PC-9 (cell line): Measurements from ENCODE around the gene DNASE1L3. TPM values are rescaled to one million over a fixed set of nuclear protein-coding genes. Genes with fewer than 3 reads are reported as not detected.
A peak's percentile ranks its signal among the peaks of the same experiment; 100 is the strongest.

Experiments used
- BruUV-seq: library from RNA; stranded (reverse); fragments of 400-500 nt; replicated peaks from 2 replicates; lab custom pipeline; 2021; lab: Mats Ljungman, UMichigan
- CTCF ChIA-PET: fragments of 300-600 bp; sonication (Branson Sonifier 250); formaldehyde crosslinking; loops from one replicate; lab custom pipeline; 2022; ENCODE audit warnings: antibody characterized with exemption; lab: Charles Lee
- POLR2A ChIA-PET: fragments of 300-600 bp; sonication (Branson Sonifier 250); formaldehyde crosslinking; loops from one replicate; lab custom pipeline; 2022; ENCODE audit warnings: antibody characterized with exemption; ENCODE audit not compliant: unreplicated experiment; lab: Charles Lee
- DNase-seq, 2 experiments: peaks; one replicate each; pipeline versions ENCODE4 v3.0.0 to v3.0.0-alpha.2; 2015 to 2022; ENCODE audit warnings: mixed read lengths in 1 of 2
- H2AFZ ChIP-seq: fragments of 200-600 bp; sonication (generic); 2 replicates; pipeline ENCODE4 v1.8.1; 2017; ENCODE audit warnings: antibody characterized with exemption
- H3F3A ChIP-seq: fragments of 200-600 bp; sonication (generic); 2 replicates; pipeline ENCODE4 v1.8.1; 2017; ENCODE audit warnings: antibody characterized with exemption, mild to moderate bottlenecking, low read depth; ENCODE audit not compliant: insufficient read depth
- H3K27ac ChIP-seq: fragments of 200-600 bp; sonication (generic); 2 replicates; pipeline ENCODE4 v1.6.1; 2016; ENCODE audit warnings: mixed run types
- H3K27me3 ChIP-seq: fragments of 200-600 bp; sonication (generic); 2 replicates; pipeline ENCODE4 v1.6.1; 2016; ENCODE audit warnings: low read depth, mixed run types; ENCODE audit not compliant: insufficient read depth
- H3K36me3 ChIP-seq: fragments of 200-600 bp; sonication (generic); 2 replicates; pipeline ENCODE4 v1.6.1; 2016; ENCODE audit warnings: low read depth, mixed run types
- H3K4me1 ChIP-seq: fragments of 200-600 bp; sonication (generic); replicated peaks from 2 replicates; pipeline ENCODE4 v1.6.1; 2016; ENCODE audit warnings: mixed run types; ENCODE audit not compliant: insufficient read depth
- H3K4me2 ChIP-seq: fragments of 200-600 bp; sonication (generic); 2 replicates; pipeline ENCODE4 v1.6.1; 2017; ENCODE audit warnings: mixed run types
- H3K4me3 ChIP-seq: fragments of 200-600 bp; sonication (generic); 2 replicates; pipeline ENCODE4 v1.6.1; 2016; ENCODE audit warnings: mixed run types
- H3K79me2 ChIP-seq: fragments of 200-600 bp; sonication (generic); 2 replicates; pipeline ENCODE4 v1.6.1; 2017; ENCODE audit warnings: low read depth, mixed run types
- H3K9me2 ChIP-seq: fragments of 200-600 bp; sonication (generic); 2 replicates; pipeline ENCODE4 v1.8.1; 2017; ENCODE audit warnings: mild to moderate bottlenecking; ENCODE audit not compliant: insufficient read depth
- H3K9me3 ChIP-seq: fragments of 200-600 bp; sonication (generic); 2 replicates; pipeline ENCODE4 v1.8.1; 2016; ENCODE audit warnings: low read depth; ENCODE audit not compliant: insufficient read depth
- H4K20me1 ChIP-seq: fragments of 200-600 bp; sonication (generic); 2 replicates; pipeline ENCODE4 v1.8.1; 2017; ENCODE audit not compliant: insufficient read depth
- CTCF ChIP-seq: fragments of 200-600 bp; sonication (generic); conservative IDR thresholded peaks from 2 replicates; pipeline ENCODE4 v1.6.1; 2017; ENCODE audit warnings: mixed run types, antibody characterized with exemption, mild to moderate bottlenecking, moderate library complexity
- EZH2 ChIP-seq: fragments of 200-600 bp; sonication (generic); IDR thresholded peaks from 2 replicates; pipeline ENCODE4 v1.8.0; 2017; ENCODE audit warnings: antibody characterized with exemption, low read depth
- intact Hi-C: fragments of 100-400 bp; cut with micrococcal nuclease; formaldehyde crosslinking; loops from one replicate; pipeline ENCODE4 v1.10.0; 2022; ENCODE audit not compliant: unreplicated experiment
- total RNA-seq: library from RNA; stranded (reverse); gene quantifications from 2 replicates; pipeline ENCODE4 v1.2.3, GENCODE V29; 2021

Gene DNASE1L3
- total RNA-seq, 1 experiment from 2014 or later = not detected

DNA sequence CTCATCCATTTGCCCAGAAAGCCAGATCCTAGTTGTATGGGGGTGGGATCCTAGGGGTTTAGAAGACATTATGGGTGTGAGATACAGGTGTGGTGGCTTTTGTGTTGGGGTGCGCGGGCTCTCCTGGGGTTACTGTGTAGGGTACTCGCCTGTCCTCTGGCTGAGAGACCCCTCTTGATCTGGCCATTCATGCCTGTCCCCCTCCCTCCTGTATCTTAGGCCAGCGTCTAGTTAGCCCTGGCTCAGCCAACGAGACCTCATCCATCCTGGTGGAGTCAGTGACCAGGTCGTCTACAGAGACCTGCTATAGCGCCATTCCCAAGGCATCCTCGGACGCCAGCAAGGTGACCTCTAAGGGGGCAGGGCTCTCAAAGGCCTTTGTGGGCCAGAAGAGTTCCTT is 41.4 kb downstream of the DNASE1L3 start:
- no peaks in the 10 kb centered on the region for H3K4me1 ChIP-seq
- H3K27ac ChIP-seq = no peak overlapping the region
- no peaks in the 10 kb centered on the region; the same call in 1 of the 2 replicates for H4K20me1 ChIP-seq
- TF ChIP-seq CTCF = no peak
- TF ChIP-seq EZH2 = no peak
- H3K79me2 ChIP-seq = no peaks in the 10 kb centered on the region
- no peak overlapping the region for H3K4me3 ChIP-seq
- no peak for DNase-seq
- no peaks in the 10 kb centered on the region for H3K9me2 ChIP-seq
- H2AFZ ChIP-seq = no peak overlapping the region
- intact Hi-C loops = no loop called here
- no TSS peak for BruUV-seq
- peaks cover 61% of the 10 kb centered on the region; the same call in 1 of the 2 replicates for H3F3A ChIP-seq
- H3K36me3 ChIP-seq = peaks cover 25% of the 10 kb centered on the region
- no peak overlapping the region for H3K4me2 ChIP-seq
- ChIA-PET POLR2A (no interaction called here), CTCF (no interaction called here)
- no peaks in the 10 kb centered on the region for H3K27me3 ChIP-seq
- H3K9me3 ChIP-seq = no peaks in the 10 kb centered on the region

DNA sequence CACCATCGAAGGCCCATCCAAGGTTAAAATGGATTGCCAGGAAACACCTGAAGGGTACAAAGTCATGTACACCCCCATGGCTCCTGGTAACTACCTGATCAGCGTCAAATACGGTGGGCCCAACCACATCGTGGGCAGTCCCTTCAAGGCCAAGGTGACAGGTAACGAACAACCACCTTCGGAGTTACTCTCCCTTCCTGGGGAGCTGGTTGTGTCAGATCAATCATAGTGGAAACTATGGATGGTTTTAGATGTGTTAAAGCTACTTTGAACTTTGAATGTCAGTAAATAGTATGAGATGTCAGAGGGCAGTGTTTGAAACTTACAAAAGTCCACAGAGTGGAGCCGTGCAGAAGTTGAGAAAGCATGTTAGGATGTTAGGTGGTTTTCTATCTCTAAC is 42.3 kb downstream of the DNASE1L3 start:
- no TSS peak for BruUV-seq

DNA sequence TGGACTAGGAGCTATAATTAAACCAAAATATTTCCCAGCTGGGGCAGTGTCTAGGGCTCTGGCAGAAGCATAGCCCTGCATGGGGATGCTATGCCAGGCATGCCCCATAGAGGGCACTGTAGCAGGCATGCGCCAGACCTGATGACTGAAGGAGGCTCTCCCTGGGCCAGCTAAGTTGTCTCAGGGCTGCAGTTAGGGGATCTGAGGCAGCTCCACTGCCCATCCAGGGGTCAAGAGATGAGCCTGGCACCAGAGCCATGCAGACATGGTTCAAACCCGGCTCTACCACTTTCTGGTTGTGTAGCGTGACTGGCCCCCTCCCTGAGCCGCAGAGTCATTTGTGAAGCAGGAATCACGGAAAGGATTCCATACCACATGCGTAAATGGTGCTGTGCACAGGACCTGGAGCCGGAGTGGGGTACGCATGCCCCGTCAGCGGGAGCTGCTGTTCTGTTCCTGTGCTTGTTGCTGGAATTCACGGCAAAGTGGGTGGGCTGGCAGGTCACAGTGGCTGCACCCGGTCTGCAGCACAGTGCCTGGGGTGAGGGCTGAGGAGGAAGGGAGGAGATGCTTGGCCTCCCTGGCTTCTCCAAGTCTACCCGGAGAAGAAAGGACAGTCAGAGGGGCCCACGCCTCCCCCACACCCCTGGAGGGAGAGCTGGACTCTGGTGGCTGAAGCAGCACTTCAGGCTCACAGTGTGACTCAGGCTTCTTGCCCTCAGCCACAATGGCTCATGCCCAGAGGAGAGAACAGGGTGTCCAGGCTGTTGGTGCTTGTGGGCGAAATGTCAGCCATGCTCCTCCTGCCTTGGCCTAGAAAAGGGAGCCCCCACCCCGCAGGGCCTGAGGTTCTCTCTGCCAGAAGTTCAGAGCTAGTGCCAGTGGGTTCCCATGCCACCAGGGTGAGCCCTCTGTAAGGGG is 43.1 kb downstream of the DNASE1L3 start:
- DNase-seq = peak in 1 of 2 experiments; percentile 51
- no peak overlapping the region for H3K4me2 ChIP-seq
- no peaks in the 10 kb centered on the region for H3K4me1 ChIP-seq
- no peak overlapping the region for H3K27ac ChIP-seq
- intact Hi-C loops = no loop called here
- H3K27me3 ChIP-seq = no peaks in the 10 kb centered on the region
- peaks cover 40% of the 10 kb centered on the region for H3K36me3 ChIP-seq
- no peak overlapping the region for H3K4me3 ChIP-seq
- no TSS peak for BruUV-seq
- H3K9me3 ChIP-seq = no peaks in the 10 kb centered on the region
- no peaks in the 10 kb centered on the region; the same call in 1 of the 2 replicates for H4K20me1 ChIP-seq
- H3K79me2 ChIP-seq = no peaks in the 10 kb centered on the region
- ChIA-PET POLR2A (no interaction called here), CTCF (no interaction called here)
- H2AFZ ChIP-seq = no peak overlapping the region
- no peaks in the 10 kb centered on the region for H3K9me2 ChIP-seq
- peak; percentile 86 for TF ChIP-seq CTCF
- TF ChIP-seq EZH2 = no peak
- peaks cover 54% of the 10 kb centered on the region; the same call in 1 of the 2 replicates for H3F3A ChIP-seq

More for the DNA sequence above, 42.3 kb downstream of the DNASE1L3 start:
- Histone ChIP-seq H3K4me2 (no peak overlapping the region), H4K20me1 (no peaks in the 10 kb centered on the region; the same call in 1 of the 2 replicates), H3K9me3 (no peaks in the 10 kb centered on the region), H3F3A (peaks cover 54% of the 10 kb centered on the region; the same call in 1 of the 2 replicates), H3K27me3 (no peaks in the 10 kb centered on the region), H3K79me2 (no peaks in the 10 kb centered on the region), H3K4me3 (no peak overlapping the region), H3K27ac (no peak overlapping the region), H3K9me2 (no peaks in the 10 kb centered on the region), H2AFZ (no peak overlapping the region), H3K4me1 (no peaks in the 10 kb centered on the region), H3K36me3 (peaks cover 32% of the 10 kb centered on the region)
- DNase-seq = no peak
- TF ChIP-seq EZH2 (no peak), CTCF (no peak)
- intact Hi-C loops = no loop called here
- ChIA-PET POLR2A (no interaction called here), CTCF (no interaction called here)
